Spinal cord (tissue), 10 donors: ENCODE data around the gene DYRK3. TPM values are rescaled to one million over a fixed set of nuclear protein-coding genes. Genes with fewer than 3 reads are reported as not detected.

ENCODE experiments used
- DNase-seq, 6 donors: peaks; one replicate each; pipeline versions ENCODE4 v3.0.0 to v3.0.0-alpha.2; 2013 to 2015; ENCODE audit warnings: low spot score in 6 of 6, low read depth in 4 of 6
- H3K27ac ChIP-seq: one replicate; pipeline ENCODE4 v1.5.1; 2013; ENCODE audit warnings: low read depth, low read length, control low read depth
- H3K27me3 ChIP-seq: one replicate; pipeline ENCODE4 v1.6.1; 2013; ENCODE audit warnings: low read length; ENCODE audit not compliant: control insufficient read depth, insufficient read depth
- H3K36me3 ChIP-seq: one replicate; pipeline ENCODE4 v1.6.1; 2013; ENCODE audit warnings: low read length; ENCODE audit not compliant: control insufficient read depth, insufficient read depth
- H3K4me1 ChIP-seq: one replicate; pipeline ENCODE4 v1.6.1; 2013; ENCODE audit warnings: low read length; ENCODE audit not compliant: control insufficient read depth, insufficient read depth
- H3K4me3 ChIP-seq: one replicate; pipeline ENCODE4 v1.5.1; 2013; ENCODE audit warnings: low read depth, low read length, control low read depth
- H3K9me3 ChIP-seq: one replicate; pipeline ENCODE4 v1.6.1; 2013; ENCODE audit warnings: low read length; ENCODE audit not compliant: control insufficient read depth, insufficient read depth
- WGBS: methylation state at CpG from one replicate; pipeline ENCODE4 v1.1.5; 2013; ENCODE audit warnings: missing lambda C conversion rate; ENCODE audit not compliant: insufficient coverage; 5-methylcytosine and 5-hydroxymethylcytosine counted together
- polyA plus RNA-seq, 2 donors: library from polyadenylated mRNA; unstranded; fragments of 120-200 nt; gene quantifications; one replicate each; pipeline ENCODE4 v1.2.1, GENCODE V29; 2013; ENCODE audit not compliant: insufficient read length in 2 of 2
- total RNA-seq, 2 donors: library from RNA; depleted of rRNA in 1 of 2; stranded (reverse); fragments of 120-200 nt in 1 of 2; fragments of >200 nt in 1 of 2; gene quantifications; one replicate each; pipeline versions ENCODE4 v1.2.3 to v1.2.4, GENCODE V29; 2013 to 2014
- donor health status: healthy.

Gene DYRK3
- total and polyA plus RNA-seq, 4 donors: 8.3 to 10.9 (median 9.9) TPM

- Histone ChIP-seq H3K27ac (peak overlapping the region; percentile 94), H3K4me3 (peak overlapping the region; percentile 74), H3K27me3 (peaks cover 2% of the 10 kb centered on the region), H3K9me3 (no peaks in the 10 kb centered on the region), H3K36me3 (no peaks in the 10 kb centered on the region), H3K4me1 (peaks cover 26% of the 10 kb centered on the region)
- 0% methylated on average over 46 of the region's 48 CpGs for WGBS
- DNase-seq: peak in 2 of 6 donors; percentile 47 to 72
Measured at GRCh38 chr1:206685769-206686477, 50.6 kb downstream of the DYRK3 start.

GRCh38 chr1:206686478-206687249 lies 51.3 kb downstream of the DYRK3 start:
- 30% methylated on average over 2 of the region's 8 CpGs for WGBS
- Histone ChIP-seq H3K27me3 (peaks cover 2% of the 10 kb centered on the region), H3K36me3 (no peaks in the 10 kb centered on the region), H3K4me1 (peaks cover 31% of the 10 kb centered on the region), H3K4me3 (peak overlapping the region; percentile 74), H3K9me3 (no peaks in the 10 kb centered on the region), H3K27ac (peak overlapping the region; percentile 94)
- DNase-seq: no peak

DNA sequence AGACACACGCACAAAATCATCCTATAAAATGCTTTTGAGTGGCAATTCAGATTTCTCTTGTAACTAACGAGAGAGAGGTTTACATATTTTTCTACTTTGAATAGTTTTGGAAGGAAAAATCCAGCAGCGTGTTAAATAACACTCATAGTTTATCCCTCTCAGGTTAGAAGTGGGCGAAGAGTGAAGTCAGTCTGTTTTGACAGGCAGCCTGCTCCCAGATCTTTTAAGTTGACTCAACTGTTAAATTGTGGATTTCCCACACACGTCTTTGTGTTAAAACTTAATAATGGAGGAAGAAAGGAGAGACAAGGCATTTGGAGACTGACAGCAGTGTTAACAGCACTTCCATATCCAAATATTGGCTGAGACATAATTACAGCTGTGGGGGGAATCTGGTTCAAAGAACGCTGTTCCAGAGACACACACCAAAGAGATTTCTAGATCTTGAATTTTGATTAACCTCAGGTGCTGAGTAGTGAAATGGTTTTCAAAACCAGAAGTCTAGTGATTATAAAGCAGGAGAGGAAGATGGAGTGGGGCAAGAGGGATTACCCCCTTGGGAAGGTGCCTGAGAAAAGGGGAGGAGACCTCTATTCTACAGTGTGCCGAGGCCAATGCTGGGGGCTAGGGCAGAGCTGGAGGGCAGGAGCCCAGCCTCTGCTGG lies 52.0 kb downstream of the DYRK3 start:
- no peak for DNase-seq
- Histone ChIP-seq H3K4me1 (peaks cover 38% of the 10 kb centered on the region), H3K36me3 (no peaks in the 10 kb centered on the region), H3K27me3 (peaks cover 2% of the 10 kb centered on the region), H3K4me3 (no peak overlapping the region), H3K27ac (no peak overlapping the region), H3K9me3 (no peaks in the 10 kb centered on the region)
- WGBS: 60% methylated on average over 1 of the region's 7 CpGs

DNA sequence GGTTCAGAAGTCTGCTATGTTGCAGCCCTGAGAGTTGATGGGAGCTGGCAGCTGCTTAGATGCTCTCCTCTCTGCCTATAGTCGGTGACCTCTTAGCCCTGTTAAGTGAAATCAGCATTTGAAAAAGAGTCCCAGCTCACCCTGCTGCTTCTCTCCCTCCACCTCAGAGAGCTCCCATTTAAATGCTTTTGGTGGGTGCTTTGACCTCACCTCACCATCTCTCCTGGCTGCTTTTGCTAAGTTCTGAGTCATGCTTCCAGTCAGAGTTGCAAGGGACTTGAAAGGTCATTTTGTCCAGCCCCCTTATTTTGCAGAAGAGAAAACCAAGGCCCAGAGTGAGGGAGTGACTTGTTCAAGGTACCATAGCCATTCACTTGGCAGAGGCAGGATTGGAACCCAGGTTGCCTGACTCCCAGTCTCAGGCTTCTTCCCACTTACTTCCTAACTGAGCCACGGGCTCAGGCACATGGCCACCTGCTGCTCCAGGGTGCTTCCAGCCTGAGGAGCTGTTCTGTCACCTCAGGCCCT lies 52.6 kb downstream of the DYRK3 start:
- H3K27ac ChIP-seq: no peak overlapping the region
- WGBS: 30% methylated on average over 1 of the region's 2 CpGs
- no peaks in the 10 kb centered on the region for H3K36me3 ChIP-seq
- H3K4me3 ChIP-seq: no peak overlapping the region
- no peak for DNase-seq
- H3K27me3 ChIP-seq: peaks cover 2% of the 10 kb centered on the region
- no peaks in the 10 kb centered on the region for H3K9me3 ChIP-seq
- H3K4me1 ChIP-seq: peaks cover 44% of the 10 kb centered on the region

GRCh38 chr1:206690516-206690915 lies 55.2 kb downstream of the DYRK3 start:
- H3K4me1 ChIP-seq: peaks cover 54% of the 10 kb centered on the region
- peak in 1 of 6 donors; percentile 73 for DNase-seq
- H3K27me3 ChIP-seq: no peaks in the 10 kb centered on the region
- H3K4me3 ChIP-seq: no peak overlapping the region
- 53% methylated on average over 2 of the region's 2 CpGs for WGBS
- H3K36me3 ChIP-seq: no peaks in the 10 kb centered on the region
- no peak overlapping the region for H3K27ac ChIP-seq
- no peaks in the 10 kb centered on the region for H3K9me3 ChIP-seq

GRCh38 chr1:206691604-206692003 lies 56.3 kb downstream of the DYRK3 start:
- 60% methylated on average over 6 of the region's 8 CpGs for WGBS
- Histone ChIP-seq H3K27me3 (no peaks in the 10 kb centered on the region), H3K4me3 (no peak overlapping the region), H3K27ac (no peak overlapping the region), H3K9me3 (no peaks in the 10 kb centered on the region), H3K36me3 (peaks cover 2% of the 10 kb centered on the region), H3K4me1 (peaks cover 50% of the 10 kb centered on the region)
- DNase-seq: no peak

GRCh38 chr1:206693029-206693428 lies 57.7 kb downstream of the DYRK3 start:
- Histone ChIP-seq H3K4me3 (no peak overlapping the region), H3K36me3 (peaks cover 2% of the 10 kb centered on the region), H3K27ac (peak overlapping the region; percentile 15), H3K4me1 (peaks cover 45% of the 10 kb centered on the region), H3K9me3 (no peaks in the 10 kb centered on the region), H3K27me3 (no peaks in the 10 kb centered on the region)
- WGBS: 38% methylated on average over 6 of the region's 10 CpGs
- peak in 1 of 6 donors; percentile 43 for DNase-seq

DNA sequence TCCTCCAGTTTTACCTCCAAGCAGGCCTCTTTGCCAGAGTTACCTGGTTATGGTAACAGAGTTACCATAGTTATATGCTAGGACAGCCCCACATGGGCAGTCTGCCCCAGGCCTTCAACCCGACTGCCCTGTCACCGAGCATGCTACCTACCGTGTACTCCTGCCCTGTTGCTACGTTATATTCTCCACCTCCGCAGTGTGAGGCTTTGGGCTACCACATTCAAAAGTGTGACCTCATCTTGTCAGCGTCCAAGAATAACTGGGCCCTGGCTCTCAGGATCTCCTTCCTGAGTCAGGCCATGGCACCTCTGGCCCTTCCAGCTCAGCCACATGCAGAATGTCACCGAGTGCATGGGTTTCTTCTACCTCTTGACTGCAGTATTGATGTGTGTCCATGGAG lies 58.3 kb downstream of the DYRK3 start:
- Histone ChIP-seq H3K4me1 (peaks cover 44% of the 10 kb centered on the region), H3K27me3 (no peaks in the 10 kb centered on the region), H3K27ac (no peak overlapping the region), H3K4me3 (no peak overlapping the region), H3K36me3 (peaks cover 2% of the 10 kb centered on the region), H3K9me3 (no peaks in the 10 kb centered on the region)
- DNase-seq: no peak
- 93% methylated on average over 6 of the region's 7 CpGs for WGBS

- 73% methylated on average over 8 of the region's 11 CpGs for WGBS
- Histone ChIP-seq H3K9me3 (no peaks in the 10 kb centered on the region), H3K4me3 (no peak overlapping the region), H3K4me1 (peaks cover 44% of the 10 kb centered on the region), H3K27me3 (no peaks in the 10 kb centered on the region), H3K27ac (no peak overlapping the region), H3K36me3 (peaks cover 2% of the 10 kb centered on the region)
- no peak for DNase-seq
Measured at GRCh38 chr1:206694171-206695124, 59.1 kb downstream of the DYRK3 start.
